Measurements from ENCODE around the gene DPP7. TPM values are rescaled to one million over a fixed set of nuclear protein-coding genes. Genes with fewer than 3 reads are reported as not detected.

DPP7 gene
- total and polyA plus RNA-seq, 9 of the 15 experiments (the other 6 are each of a cell fraction or from before 2014, with no cell fraction given): 0.99 to 365 (median 132) TPM

GRCh38 chr9:137074657-137075274, 39.8 kb downstream of the DPP7 start (continued):
- TF ChIP-seq, protein P1, sequence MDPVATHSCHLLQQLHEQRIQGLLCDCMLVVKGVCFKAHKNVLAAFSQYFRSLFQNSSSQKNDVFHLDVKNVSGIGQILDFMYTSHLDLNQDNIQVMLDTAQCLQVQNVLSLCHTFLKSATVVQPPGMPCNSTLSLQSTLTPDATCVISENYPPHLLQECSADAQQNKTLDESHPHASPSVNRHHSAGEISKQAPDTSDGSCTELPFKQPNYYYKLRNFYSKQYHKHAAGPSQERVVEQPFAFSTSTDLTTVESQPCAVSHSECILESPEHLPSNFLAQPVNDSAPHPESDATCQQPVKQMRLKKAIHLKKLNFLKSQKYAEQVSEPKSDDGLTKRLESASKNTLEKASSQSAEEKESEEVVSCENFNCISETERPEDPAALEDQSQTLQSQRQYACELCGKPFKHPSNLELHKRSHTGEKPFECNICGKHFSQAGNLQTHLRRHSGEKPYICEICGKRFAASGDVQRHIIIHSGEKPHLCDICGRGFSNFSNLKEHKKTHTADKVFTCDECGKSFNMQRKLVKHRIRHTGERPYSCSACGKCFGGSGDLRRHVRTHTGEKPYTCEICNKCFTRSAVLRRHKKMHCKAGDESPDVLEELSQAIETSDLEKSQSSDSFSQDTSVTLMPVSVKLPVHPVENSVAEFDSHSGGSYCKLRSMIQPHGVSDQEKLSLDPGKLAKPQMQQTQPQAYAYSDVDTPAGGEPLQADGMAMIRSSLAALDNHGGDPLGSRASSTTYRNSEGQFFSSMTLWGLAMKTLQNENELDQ (CRISPR knock-in tag; IDR thresholded peaks at IDR 0.05; ENCODE audit: borderline replicate concordance): no peak
- TF ChIP-seq ZNF830 (CRISPR knock-in tag; IDR thresholded peaks at IDR 0.05) (peak; percentile 98), FOXO4 (CRISPR knock-in tag; IDR thresholded peaks at IDR 0.05) (peak; percentile 99), ZNF175 (CRISPR knock-in tag; IDR thresholded peaks at IDR 0.05; ENCODE audit: low read depth) (peak; percentile 100), ZNF239 (CRISPR knock-in tag; IDR thresholded peaks at IDR 0.05) (peak; percentile 96), ARNT (IDR thresholded peaks at IDR 0.05) (no peak), CLOCK (CRISPR knock-in tag; IDR thresholded peaks at IDR 0.05; ENCODE audit: borderline replicate concordance) (peak; percentile 96), ZFPM2 (CRISPR knock-in tag; IDR thresholded peaks at IDR 0.05) (peak; percentile 99), ZC3H8 (IDR thresholded peaks at IDR 0.05) (no peak), HMG20A (CRISPR knock-in tag; conservative IDR thresholded peaks at IDR 0.05) (peak; percentile 90), MAZ (CRISPR knock-in tag; conservative IDR thresholded peaks at IDR 0.05 in 1 of 2, IDR thresholded peaks at IDR 0.05 in 1 of 2) (peak in 1 of 2 experiments; percentile 98; a peak in 2 of 4 replicates), HOXB6 (CRISPR knock-in tag; IDR thresholded peaks at IDR 0.05; ENCODE audit: borderline replicate concordance) (peak; percentile 81; the same call in 1 of the 2 replicates), KLF6 (CRISPR knock-in tag; IDR thresholded peaks at IDR 0.05; ENCODE audit: borderline replicate concordance) (peak; percentile 99), CBFA2T3 (IDR thresholded peaks at IDR 0.05) (no peak), ZNF77 (CRISPR knock-in tag; IDR thresholded peaks at IDR 0.05) (peak; percentile 82; the same call in 1 of the 2 replicates), ZBTB12 (CRISPR knock-in tag; IDR thresholded peaks at IDR 0.05) (peak; percentile 92), CBFB (CRISPR knock-in tag; IDR thresholded peaks at IDR 0.05) (no peak), ZNF311 (CRISPR knock-in tag; IDR thresholded peaks at IDR 0.05) (peak; percentile 99), PCBP1 (IDR thresholded peaks at IDR 0.05; ENCODE audit: low read depth, low read length, poor library complexity, severe bottlenecking) (no peak), DPF2 (IDR thresholded peaks at IDR 0.05) (no peak)
- TF ChIP-seq, protein P2, sequence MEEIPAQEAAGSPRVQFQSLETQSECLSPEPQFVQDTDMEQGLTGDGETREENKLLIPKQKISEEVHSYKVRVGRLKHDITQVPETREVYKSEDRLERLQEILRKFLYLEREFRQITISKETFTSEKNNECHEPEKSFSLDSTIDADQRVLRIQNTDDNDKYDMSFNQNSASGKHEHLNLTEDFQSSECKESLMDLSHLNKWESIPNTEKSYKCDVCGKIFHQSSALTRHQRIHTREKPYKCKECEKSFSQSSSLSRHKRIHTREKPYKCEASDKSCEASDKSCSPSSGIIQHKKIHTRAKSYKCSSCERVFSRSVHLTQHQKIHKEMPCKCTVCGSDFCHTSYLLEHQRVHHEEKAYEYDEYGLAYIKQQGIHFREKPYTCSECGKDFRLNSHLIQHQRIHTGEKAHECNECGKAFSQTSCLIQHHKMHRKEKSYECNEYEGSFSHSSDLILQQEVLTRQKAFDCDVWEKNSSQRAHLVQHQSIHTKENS (CRISPR knock-in tag; IDR thresholded peaks at IDR 0.05): no peak

All from K562 (cell line).